HG02759 (cell line): ENCODE data around the gene TBL1X.

Experiments
- ATAC-seq: cut with Tn5 transposase; IDR thresholded peaks from one replicate; pipeline ENCODE4 v1.9.1; 2021; ENCODE audit warnings: mild to moderate bottlenecking, moderate library complexity; ENCODE audit not compliant: unreplicated experiment

TBL1X gene

GRCh38 chrX:9493936-9494335 lies 29.1 kb downstream of the TBL1X start:
- no peak for ATAC-seq

DNA sequence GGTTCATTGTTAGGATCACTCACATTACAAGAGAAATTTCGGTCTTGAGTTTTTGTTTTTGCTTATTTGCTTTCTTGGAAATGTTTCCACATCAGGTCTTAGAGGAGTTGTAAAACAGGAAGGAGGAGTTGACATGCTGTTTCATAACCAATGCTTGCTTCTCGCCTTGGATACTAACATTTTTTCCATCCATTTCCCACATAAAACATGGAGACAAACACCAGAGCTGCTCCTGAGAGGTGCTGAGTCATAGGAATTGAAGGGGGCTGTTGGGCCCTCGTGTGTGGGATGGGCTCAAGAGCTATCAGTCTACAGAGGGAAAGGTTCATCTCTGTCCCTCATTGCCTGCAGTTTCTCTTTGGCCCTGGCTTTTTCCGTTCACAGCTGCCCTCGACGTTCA lies 29.9 kb downstream of the TBL1X start:
- ATAC-seq, result no peak

- no peak for ATAC-seq
Observed at GRCh38 chrX:9495496-9495895, 30.6 kb downstream of the TBL1X start.

- ATAC-seq, result no peak
Observed at GRCh38 chrX:9498236-9498635, 33.4 kb downstream of the TBL1X start.

DNA sequence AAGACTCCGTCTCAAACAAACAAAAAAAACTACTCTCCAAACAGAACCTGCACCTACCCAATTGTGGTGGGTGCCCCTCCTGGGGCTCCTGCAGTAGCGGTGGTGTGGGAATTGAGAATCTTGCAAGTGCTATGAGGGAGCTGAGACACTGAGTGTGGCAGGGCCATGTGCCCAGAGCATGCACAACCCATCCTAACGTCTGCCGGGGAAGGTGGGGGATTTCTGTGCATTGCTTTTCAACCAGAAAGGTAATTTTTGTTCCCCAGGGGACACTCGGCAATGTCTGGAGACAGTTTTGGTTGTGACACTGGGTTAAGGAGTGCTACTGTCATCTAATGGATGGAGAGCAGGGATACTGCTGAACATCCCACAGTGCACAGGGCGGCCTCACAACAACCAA lies 35.7 kb downstream of the TBL1X start:
- ATAC-seq, result no peak

GRCh38 chrX:9501362-9501761 lies 36.5 kb downstream of the TBL1X start:
- ATAC-seq, result no peak

DNA sequence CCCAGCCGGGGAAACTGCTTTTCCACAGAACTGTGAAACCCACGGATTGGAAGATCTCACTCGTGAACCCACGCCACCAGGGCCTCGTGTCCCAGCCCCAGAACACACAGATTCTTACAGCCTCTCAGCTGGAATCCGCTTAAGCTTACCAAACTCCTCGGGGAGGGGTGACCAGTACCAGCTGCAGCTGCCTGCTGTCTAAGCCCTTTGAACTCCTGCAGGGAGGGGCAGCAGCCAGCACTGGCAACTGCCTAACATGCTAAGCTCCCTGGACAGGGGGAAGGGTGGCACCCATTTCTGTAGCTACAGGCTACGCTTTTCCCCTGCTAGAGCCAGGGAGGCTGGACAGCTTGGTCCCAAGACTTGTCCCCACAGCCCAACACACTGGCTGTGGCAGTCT lies 38.4 kb downstream of the TBL1X start:
- ATAC-seq, result no peak

GRCh38 chrX:9510366-9510765 lies 45.5 kb downstream of the TBL1X start:
- ATAC-seq, result no peak

DNA sequence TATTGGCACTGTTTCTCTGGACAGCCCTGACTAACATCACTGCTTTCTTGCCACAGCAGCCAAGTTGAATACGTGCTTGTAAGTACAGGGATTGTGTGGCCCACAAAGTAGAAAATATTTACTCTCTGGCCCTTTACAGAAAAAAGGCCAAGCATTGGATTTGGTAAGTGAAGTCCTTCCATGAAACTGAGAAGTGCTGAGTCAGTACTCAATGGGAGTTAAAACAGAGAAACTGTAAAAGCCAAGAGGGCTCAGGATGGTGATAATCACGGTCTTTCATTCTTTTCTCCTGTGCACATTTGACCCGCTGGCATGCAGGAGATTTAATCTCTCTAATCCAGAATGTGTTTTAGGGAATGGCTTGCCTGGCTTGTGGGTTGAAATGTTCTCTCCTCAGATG lies 46.1 kb downstream of the TBL1X start:
- ATAC-seq, result no peak

GRCh38 chrX:9515489-9515888 lies 50.6 kb downstream of the TBL1X start:
- no peak for ATAC-seq

- no peak for ATAC-seq
Observed at GRCh38 chrX:9515973-9516538, 51.2 kb downstream of the TBL1X start.

DNA sequence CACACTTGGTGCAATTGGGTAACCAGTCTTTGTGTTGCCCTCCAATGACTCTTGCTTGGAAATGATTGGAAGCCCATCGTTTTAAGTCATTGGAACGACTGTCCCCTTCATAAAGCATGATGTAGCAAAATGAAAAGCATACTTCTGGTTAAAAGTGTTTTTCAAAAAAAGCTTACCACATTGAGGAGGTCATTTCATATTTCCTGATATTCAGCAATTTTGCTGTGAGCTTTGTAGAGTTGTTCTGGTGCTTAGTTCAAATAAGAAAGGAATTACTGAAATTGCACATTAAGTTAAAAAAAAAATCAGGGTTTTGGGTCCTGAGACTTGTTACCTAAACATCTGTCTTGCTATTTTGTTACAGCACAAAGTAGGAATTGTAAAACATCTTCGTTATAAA lies 51.8 kb downstream of the TBL1X start:
- ATAC-seq, result no peak

GRCh38 chrX:9518051-9518450 lies 53.2 kb downstream of the TBL1X start:
- ATAC-seq, result no peak

GRCh38 chrX:9518889-9519288 lies 54.0 kb downstream of the TBL1X start:
- ATAC-seq, result no peak

DNA sequence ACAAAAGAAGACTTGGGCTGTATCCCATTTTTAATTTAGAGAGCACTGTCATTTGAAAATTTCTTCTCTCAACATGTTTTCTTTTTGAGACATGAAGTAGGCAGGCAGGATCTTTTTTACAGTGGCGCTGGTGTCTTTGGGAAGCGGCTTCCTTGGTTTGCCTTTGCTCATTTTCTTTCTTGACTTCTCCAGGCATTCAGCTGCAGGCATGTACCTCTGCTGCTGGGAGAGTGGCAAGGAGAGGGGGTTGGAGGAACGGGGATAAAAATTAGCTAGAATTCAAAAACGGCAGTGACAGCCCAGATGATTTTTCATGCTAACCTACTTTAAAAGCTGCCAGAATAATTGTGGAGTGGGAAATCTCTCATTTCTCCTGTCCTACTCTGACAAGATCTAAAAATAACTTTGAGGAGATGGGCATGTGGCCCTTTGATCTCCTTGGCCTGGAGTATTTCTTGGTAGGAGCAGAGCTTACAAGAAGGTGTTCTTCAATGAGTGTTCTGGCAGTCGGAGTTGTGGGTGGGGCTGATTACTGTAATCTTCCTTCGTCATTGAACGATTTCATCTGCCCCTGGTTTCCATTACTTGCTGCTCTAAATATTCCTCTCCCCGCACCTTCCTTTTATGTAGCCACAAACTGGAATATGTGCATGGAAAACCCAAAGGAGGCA lies 54.8 kb downstream of the TBL1X start:
- no peak for ATAC-seq

DNA sequence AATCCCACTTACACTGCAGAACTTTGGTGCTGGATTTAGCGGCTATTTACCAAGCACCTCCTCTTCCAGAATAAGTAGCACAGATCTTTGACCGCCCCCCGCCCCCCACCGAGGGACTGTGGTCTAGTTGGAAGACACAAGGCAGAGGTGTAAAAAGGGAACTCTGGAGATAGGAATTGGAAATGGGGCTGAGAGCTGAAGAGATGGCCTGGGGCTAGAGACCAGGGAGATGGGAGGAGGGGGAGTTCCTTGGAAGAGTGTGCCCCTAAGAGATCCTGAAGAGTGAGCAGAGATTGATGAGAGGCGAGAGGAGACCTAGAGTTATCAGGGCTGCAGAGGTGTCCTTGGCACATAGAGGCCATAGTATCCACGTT lies 55.3 kb downstream of the TBL1X start:
- ATAC-seq, result no peak

GRCh38 chrX:9522378-9523155 lies 57.7 kb downstream of the TBL1X start:
- no peak for ATAC-seq

- ATAC-seq, result peak; percentile 51
Observed at GRCh38 chrX:9525511-9526248, 60.8 kb downstream of the TBL1X start.

DNA sequence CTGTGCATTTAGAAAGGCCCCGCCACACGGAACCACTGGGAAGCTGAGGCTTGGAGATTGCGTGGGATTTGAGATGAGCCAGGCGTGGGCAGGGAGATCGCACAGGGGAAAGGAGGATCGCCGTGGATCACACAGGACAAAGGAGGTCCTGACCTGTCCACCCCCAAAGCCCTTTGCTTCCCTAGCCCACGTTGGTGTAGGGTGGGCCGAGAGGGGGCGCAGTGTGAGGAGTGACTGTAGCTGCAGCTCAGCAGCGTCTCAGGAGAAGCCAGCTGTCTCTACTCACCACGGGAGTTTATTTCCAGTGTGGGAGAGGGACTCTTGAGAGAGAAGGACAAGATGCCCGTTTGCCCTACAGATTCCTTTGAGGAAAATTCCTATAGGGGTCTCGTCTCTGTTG lies 62.1 kb downstream of the TBL1X start:
- no peak for ATAC-seq

DNA sequence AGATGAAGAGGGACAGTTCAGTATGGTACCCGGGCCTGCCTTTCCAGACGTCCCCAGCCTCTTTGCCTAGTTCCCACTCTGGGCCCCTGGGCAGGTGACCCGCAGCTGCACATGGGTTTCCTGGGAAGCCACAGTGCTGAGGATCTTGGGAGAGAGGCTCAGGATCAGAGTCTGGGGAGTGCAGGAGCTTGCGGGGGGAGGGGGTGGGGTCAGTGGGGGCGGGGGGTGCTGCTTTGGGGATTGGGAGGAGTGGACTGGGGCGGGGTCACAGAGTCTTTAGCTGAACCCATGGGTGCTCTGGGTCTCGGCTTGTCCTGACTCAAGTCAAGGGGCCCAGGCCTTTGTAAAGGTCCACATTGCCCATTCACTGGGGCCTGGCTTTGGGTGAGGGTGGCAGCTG lies 63.6 kb downstream of the TBL1X start:
- no peak for ATAC-seq

DNA sequence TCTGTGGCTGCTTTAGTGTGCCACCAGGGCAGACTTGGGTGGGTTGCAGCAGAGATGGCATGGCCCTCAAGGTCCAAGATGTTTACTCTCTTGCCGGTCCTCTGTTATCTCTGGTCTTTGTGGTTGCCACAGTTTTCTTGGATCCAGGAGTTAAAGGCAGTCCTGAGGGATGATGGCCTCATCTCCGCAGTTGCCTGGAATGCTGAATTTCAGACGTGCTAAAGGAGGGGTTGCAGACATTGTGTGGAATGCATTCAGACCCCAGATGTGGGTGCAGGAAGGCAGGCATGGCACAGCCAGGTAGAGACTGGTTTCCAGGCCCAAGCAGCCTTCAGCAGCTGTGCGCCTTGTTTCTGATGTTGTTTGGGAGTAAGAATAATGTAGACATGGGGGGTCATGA lies 64.4 kb downstream of the TBL1X start:
- no peak for ATAC-seq

- ATAC-seq, result peak; percentile 87
Observed at GRCh38 chrX:9530848-9531274, 66.0 kb downstream of the TBL1X start.
